HepG2 (cell line): ENCODE results near the gene ITGAE. TPM values are rescaled to one million over a fixed set of nuclear protein-coding genes. Genes with fewer than 3 reads are reported as not detected.

ENCODE experiments used
- ARNT ChIP-seq: fragments of 450-650 bp; IDR thresholded peaks from 2 replicates; pipeline ENCODE4 v1.6.1; 2017
- ASH2L ChIP-seq: fragments of 300-600, 200-600 bp; sonication (generic); IDR thresholded peaks from 2 replicates; pipeline ENCODE4 v1.7.0; 2017; ENCODE audit warnings: low read depth, mild to moderate bottlenecking, moderate library complexity, mixed read lengths, low read length; ENCODE audit not compliant: insufficient read length
- ATF3 ChIP-seq: sonication (generic); formaldehyde crosslinking; IDR thresholded peaks from 2 replicates; pipeline ENCODE4 v1.4.0; 2020; ENCODE audit warnings: missing genetic modification reagents
- BRCA1 ChIP-seq: sonication (generic); formaldehyde crosslinking; IDR thresholded peaks from 2 replicates; pipeline ENCODE4 v1.4.0; 2020; ENCODE audit warnings: missing genetic modification reagents
- BRF2 ChIP-seq: sonication (generic); formaldehyde crosslinking; IDR thresholded peaks from 2 replicates; pipeline ENCODE4 v1.8.1; 2022; ENCODE audit warnings: mild to moderate bottlenecking, missing genetic modification reagents
- FLYWCH1 ChIP-seq: sonication (generic); formaldehyde crosslinking; IDR thresholded peaks from 2 replicates; pipeline ENCODE4 v1.8.1; 2023; ENCODE audit warnings: mild to moderate bottlenecking, missing genetic modification reagents
- GRHL1 ChIP-seq: sonication (generic); formaldehyde crosslinking; conservative IDR thresholded peaks from 2 replicates; pipeline ENCODE4 v1.8.0; 2022; ENCODE audit warnings: missing genetic modification reagents
- HMGXB3 ChIP-seq: sonication (generic); formaldehyde crosslinking; IDR thresholded peaks from 2 replicates; pipeline ENCODE4 v1.4.0; 2020; ENCODE audit warnings: missing genetic modification reagents, borderline replicate concordance
- LBX2 ChIP-seq: sonication (generic); formaldehyde crosslinking; IDR thresholded peaks from 2 replicates; pipeline ENCODE4 v1.5.0; 2020; ENCODE audit warnings: missing genetic modification reagents, mild to moderate bottlenecking, borderline replicate concordance
- MIER3 ChIP-seq: IDR thresholded peaks from 2 replicates; pipeline ENCODE4 v1.6.1; 2016; ENCODE audit warnings: missing compliant biosample characterization, borderline replicate concordance
- MIXL1 ChIP-seq: IDR thresholded peaks from 2 replicates; pipeline ENCODE4 v1.6.1; 2016
- RNF2 ChIP-seq: fragments of 450-650 bp; conservative IDR thresholded peaks from 2 replicates; pipeline ENCODE4 v1.6.1; 2016; ENCODE audit warnings: low read depth
- SMYD3 ChIP-seq: sonication (generic); formaldehyde crosslinking; IDR thresholded peaks from 2 replicates; pipeline ENCODE4 v1.8.1; 2023; ENCODE audit warnings: mild to moderate bottlenecking, missing genetic modification reagents
- ZFP41 ChIP-seq: sonication (generic); formaldehyde crosslinking; IDR thresholded peaks from 2 replicates; pipeline ENCODE4 v1.4.0; 2020; ENCODE audit warnings: mild to moderate bottlenecking, missing genetic modification reagents, borderline replicate concordance
- ZNF264 ChIP-seq: sonication (generic); formaldehyde crosslinking; IDR thresholded peaks from 2 replicates; pipeline ENCODE4 v1.4.0; 2020; ENCODE audit warnings: missing genetic modification reagents
- ZNF383 ChIP-seq: sonication (generic); formaldehyde crosslinking; IDR thresholded peaks from 2 replicates; pipeline ENCODE4 v1.4.0; 2020; ENCODE audit warnings: missing genetic modification reagents, mild to moderate bottlenecking, borderline replicate concordance
- ZNF605 ChIP-seq: sonication (generic); formaldehyde crosslinking; IDR thresholded peaks from 2 replicates; pipeline ENCODE4 v1.8.0; 2022; ENCODE audit warnings: mild to moderate bottlenecking, missing genetic modification reagents
- ZNF720 ChIP-seq: sonication (generic); formaldehyde crosslinking; IDR thresholded peaks from 2 replicates; pipeline ENCODE4 v1.4.0; 2020; ENCODE audit warnings: missing genetic modification reagents
- ZNF800 ChIP-seq: sonication (generic); formaldehyde crosslinking; IDR thresholded peaks from 2 replicates; pipeline ENCODE4 v1.4.0; 2020; ENCODE audit warnings: missing genetic modification reagents
- polyA plus RNA-seq, 8 experiments: library from polyadenylated mRNA; depleted of rRNA in 3 of 8; stranded (reverse) in 7 of 8; unstranded in 1 of 8; fragments of >200 nt; fragmentation: Illumina TruSeq in 4 of 8; extraction: Trizol in 4 of 8; gene quantifications; 2 replicates each; pipeline versions ENCODE4 v1.2.1 to v1.2.3, GENCODE V29; 2011 to 2016; ENCODE audit warnings: low read depth in 4 of 8, missing spikeins in 1 of 8, mixed read lengths in 1 of 8; ENCODE audit not compliant: insufficient read depth in 1 of 8
- total RNA-seq, 5 experiments: library from RNA; depleted of rRNA; stranded (reverse); fragments of >200 nt; fragmentation: Illumina TruSeq; extraction: Trizol; gene quantifications; 2 replicates each; pipeline ENCODE4 v1.2.3, GENCODE V29; 2016; ENCODE audit warnings: low read depth in 1 of 5

The ITGAE gene
- total and polyA plus RNA-seq, 2 of the 13 experiments (the other 11 are each of a cell fraction or from before 2014, with no cell fraction given), result 42.3 to 49.0 TPM

GRCh38 chr17:3802461-3803307 is 1.7 kb upstream of the ITGAE start (continued):
- TF ChIP-seq LBX2 (CRISPR knock-in tag) (no peak), ZNF264 (CRISPR knock-in tag) (peak; percentile 89), ZNF383 (CRISPR knock-in tag) (no peak), FLYWCH1 (CRISPR knock-in tag) (no peak), ZNF800 (CRISPR knock-in tag) (peak; percentile 19; the same call in 1 of the 2 replicates), ATF3 (CRISPR knock-in tag) (peak; percentile 45; the same call in 1 of the 2 replicates), RNF2 (no peak), ZNF605 (CRISPR knock-in tag) (peak; percentile 98), BRF2 (CRISPR knock-in tag) (peak; percentile 88; the same call in 1 of the 2 replicates), GRHL1 (CRISPR knock-in tag) (no peak), MIXL1 (CRISPR knock-in tag) (peak; percentile 95), ZNF720 (CRISPR knock-in tag) (no peak), ZFP41 (CRISPR knock-in tag) (no peak), BRCA1 (CRISPR knock-in tag) (0 out of 2 replicates have a peak, but pooled peaks have one; percentile 28), ARNT (no peak), ASH2L (peak; percentile 81), MIER3 (CRISPR knock-in tag) (peak; percentile 100), HMGXB3 (peak; percentile 71; the same call in 1 of the 2 replicates), SMYD3 (CRISPR knock-in tag) (peak; percentile 89)
